ENCODE measurements around the gene MRPL19.

DNA sequence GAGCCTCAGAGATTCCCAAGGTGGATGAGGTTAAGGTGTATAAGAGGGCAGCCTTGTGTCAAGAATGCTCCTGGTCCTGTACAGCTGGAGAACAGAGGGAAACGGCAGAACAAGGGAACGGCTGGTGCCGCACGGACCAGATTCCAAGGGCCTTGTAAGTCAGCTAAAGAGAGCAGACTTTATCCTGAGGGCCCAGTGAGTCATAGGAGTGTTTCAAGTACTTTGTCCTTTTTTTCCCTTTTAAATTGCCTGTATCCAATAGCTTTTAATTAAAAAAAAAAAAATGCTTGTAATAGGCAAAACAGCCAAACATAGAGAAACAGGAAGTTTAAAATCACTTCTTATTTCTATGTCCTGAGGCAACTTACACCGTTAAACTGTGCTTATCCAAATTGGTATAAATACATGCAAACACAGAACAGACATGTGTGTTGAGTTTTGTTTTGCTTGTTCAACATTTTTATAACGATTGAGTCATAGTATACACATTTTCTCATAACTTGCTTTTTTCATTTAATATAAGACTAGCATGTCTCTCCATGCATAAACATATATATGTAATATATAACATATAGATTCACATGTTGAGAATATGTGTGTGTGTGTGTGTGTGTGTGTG is 43.8 kb upstream of the MRPL19 start:
- TF ChIP-seq, protein P1, sequence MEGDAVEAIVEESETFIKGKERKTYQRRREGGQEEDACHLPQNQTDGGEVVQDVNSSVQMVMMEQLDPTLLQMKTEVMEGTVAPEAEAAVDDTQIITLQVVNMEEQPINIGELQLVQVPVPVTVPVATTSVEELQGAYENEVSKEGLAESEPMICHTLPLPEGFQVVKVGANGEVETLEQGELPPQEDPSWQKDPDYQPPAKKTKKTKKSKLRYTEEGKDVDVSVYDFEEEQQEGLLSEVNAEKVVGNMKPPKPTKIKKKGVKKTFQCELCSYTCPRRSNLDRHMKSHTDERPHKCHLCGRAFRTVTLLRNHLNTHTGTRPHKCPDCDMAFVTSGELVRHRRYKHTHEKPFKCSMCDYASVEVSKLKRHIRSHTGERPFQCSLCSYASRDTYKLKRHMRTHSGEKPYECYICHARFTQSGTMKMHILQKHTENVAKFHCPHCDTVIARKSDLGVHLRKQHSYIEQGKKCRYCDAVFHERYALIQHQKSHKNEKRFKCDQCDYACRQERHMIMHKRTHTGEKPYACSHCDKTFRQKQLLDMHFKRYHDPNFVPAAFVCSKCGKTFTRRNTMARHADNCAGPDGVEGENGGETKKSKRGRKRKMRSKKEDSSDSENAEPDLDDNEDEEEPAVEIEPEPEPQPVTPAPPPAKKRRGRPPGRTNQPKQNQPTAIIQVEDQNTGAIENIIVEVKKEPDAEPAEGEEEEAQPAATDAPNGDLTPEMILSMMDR (IDR thresholded peaks at IDR 0.05), result no peak
- no peak for TF ChIP-seq POLR2A (IDR thresholded peaks at IDR 0.05)

Data from ovary (tissue), 3 donors.